HG03135 (cell line): ENCODE measurements around the gene TPPP2.
A peak's percentile ranks its signal among the peaks of the same experiment; 100 is the strongest.
"Not testable (repeated sequence)": the region's sequence is repeated elsewhere in the genome, so short reads cannot be mapped to it uniquely, and the experiment has no call there.

Experiments
- ATAC-seq: cut with Tn5 transposase; IDR thresholded peaks from one replicate; pipeline ENCODE4 v1.9.1; 2021; ENCODE audit warnings: mild to moderate bottlenecking, moderate library complexity; ENCODE audit not compliant: unreplicated experiment

The TPPP2 gene

DNA sequence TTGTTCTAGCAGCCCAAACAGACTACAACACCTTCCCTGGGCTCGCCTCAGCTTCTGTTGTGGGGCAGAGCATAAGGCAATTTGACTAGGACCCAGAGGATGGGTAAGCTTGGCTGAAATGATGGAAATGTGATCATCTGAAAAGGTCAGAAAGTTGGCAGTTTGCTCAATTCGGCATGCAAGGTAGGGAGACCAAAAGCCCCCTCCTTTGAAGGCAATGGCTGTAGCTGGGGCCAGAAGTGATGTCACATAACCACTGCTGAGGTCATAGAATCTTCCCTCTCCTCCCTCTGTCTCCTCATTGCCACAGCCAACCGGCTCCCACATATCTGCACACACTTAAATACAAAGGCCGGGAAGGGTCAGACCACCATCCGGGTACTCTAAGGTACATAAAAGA is at the start of gene TPPP2:
TPPP2 (plus strand) TSS at position 301 of the 400 bp plus-strand sequence. CDS start 365 bp downstream, outside the sequence.
- ATAC-seq, result no peak

DNA sequence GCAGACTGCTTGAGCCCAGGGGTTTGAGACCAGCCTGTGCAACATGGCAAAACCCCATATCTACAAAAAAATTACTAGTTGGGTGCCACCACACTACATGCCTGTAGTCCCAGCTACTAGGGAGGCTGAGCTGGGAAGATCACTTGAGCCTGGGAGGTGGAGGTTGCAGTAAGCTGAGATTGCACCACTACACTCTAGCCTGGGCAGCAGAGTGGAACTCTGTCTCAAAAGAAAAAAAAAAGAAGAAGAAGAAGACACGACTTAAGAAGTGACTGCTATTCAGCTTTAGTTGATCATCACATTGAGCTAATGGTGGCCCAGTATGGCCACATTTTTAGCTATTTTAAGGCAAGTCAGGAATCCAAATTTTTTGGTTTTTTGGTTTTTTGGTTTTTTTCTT is 49.1 kb upstream of the TPPP2 start:
- ATAC-seq, result no peak

DNA sequence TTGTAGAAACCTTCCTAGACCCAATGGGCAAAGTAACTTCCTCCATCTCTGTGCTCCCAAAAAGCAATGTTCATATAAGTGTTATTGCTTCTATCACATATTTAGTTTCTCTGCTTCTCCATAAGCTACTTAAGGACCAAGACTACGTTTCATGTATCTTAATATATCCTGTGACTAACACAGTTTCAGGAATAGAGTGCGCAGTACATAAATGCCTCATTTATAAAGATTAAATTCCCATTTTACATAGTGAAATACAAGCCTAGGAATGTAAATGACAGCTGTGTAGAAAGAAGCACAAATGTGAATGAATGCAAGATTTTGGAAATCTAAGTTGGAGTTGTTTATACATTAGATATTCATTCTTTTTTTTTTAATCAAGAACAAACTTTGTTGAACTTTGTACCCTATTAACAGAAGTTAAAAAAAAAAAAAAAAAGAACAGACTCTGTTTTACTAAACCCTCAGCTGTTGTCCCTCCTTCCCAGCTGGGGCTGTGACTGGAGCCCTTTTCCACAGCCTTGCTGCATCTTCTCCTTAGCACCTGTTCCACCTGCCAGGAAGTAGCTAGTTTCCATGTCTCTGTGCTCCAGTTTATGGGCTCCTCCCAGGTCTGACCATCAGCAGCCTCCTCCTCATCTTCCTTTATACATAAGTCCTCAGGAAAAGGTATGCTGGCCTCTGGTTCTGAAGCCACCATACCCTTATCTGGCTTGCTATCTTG is 47.2 kb upstream of the TPPP2 start:
- ATAC-seq, result no peak

DNA sequence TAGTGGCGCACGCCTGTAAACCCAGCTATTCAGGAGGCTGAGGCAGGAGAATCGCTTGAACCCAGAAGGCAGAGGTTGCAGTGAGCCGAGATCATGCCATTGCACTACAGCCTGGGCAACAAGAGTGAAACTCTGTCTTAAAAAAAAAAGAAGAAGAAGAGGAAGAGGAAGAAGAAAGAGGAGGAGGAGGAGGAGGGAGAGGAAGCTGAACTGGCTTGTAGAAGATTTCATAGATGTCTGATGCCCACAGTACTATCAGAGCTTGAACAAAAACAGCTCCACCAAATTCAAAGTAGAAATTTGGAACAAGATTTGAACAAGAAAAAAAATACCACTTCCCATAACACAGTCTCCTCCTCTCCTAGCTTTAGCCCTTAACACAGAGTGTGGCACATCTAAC is 44.4 kb upstream of the TPPP2 start:
- not testable (repeated sequence) for ATAC-seq

DNA sequence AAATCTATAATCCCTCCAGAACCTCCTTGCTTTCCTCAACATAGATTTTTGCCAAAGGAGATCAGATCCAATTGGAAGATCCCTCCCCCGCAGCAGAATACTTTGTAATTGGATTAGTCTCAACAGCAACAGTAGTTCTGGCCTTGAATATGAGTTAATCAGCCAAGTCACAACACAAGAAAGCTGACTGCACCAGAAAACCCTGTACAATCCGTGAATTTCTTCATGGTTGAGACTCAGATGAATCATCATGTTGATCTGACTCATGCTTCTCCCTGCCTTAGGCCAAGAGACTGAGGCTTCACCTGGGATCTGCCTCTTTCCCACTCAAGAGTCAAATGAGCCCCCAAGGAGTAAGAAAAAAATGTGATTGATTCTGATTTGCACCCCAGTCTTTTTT is 43.2 kb upstream of the TPPP2 start:
- ATAC-seq, result no peak

DNA sequence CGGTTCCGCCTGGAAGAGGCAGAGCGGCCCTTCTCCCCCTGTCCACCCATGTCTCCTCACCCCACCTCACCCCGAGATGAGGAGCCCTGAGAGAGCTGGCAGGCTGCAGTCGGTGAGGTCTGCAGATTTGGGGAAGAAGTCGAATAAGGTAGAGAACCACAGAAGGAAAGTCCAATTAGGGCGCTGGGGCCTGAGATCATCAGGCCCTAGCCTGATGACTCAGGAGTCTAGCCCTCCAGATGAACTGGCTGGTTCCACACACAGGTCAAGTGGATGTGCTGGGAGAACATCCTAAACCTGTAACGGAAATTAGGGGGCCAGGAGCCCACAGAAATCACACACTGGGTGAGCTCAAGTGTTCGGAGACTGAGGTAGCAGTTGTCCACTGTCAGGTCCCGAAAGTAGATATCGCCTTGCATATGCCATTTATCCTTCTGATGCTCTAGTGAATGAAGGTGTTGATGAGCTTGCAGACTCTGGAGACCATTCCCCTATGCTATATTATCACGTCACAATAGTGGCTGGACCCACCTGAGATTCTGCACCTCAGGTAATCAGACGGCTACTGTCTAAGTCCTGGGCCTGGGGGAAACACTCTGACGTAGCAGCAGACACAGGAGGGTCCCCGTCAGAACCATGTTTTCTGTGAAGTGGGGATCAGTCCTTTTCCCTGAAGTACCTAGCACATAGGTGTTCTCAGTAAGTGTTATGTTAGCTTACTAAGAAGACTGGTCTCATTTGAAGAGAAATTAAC is 41.1 kb upstream of the TPPP2 start:
- ATAC-seq, result no peak

DNA sequence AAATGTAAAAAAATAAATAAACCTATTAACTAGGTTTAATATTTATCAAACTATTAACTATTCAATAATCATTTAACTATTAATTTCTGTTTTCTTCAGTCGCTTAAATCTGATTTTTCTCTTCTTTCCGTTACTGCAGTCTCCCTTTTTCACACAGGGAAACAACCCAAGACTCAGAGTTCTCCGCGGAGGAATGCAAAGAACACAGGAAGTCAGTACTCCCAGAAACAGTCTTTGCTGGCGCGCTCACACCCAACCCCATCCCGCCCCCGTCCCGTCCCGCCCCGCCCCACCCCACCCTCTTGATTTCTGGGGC is 40.6 kb upstream of the TPPP2 start:
- ATAC-seq, result no peak

DNA sequence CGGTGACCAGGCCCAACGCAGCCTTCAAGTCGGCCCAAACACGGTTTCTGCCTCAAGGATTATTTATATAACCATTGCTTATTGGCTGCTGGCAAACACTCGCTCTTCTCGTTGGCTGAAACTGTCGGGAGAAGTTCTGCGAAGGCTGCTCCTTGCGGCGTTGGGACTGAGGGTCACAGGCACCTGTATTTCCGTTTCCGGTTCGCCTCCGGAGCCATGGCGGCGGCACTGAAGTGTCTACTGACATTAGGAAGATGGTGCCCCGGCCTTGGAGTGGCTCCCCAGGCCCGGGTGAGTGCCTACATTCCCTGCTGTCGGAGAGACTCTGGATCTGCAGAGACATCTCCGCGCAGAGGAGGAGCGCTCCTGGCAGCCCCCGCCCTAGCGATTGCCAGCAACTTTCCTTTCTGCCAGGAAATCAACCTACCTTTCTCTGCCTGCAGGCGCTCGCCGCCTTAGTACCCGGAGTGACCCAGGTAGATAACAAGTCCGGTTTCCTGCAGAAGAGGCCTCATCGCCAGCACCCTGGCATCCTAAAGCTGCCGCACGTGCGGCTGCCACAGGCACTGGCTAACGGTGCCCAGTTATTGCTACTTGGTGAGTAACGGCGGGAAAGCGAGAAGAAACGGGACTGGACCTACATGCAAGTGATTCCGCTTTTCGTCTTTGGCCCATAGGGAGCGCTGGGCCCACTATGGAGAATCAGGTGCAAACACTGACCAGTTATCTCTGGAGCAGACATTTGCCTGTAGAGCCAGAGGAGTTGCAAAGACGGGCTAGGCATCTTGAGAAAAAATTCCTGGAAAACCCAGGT is 40.0 kb upstream of the TPPP2 start, which contains the start of gene METTL17:
METTL17 (plus strand) TSS at position 194 of the 814 bp plus-strand sequence; CDS start at position 217, 23 bp downstream.
- peak; percentile 97 for ATAC-seq

DNA sequence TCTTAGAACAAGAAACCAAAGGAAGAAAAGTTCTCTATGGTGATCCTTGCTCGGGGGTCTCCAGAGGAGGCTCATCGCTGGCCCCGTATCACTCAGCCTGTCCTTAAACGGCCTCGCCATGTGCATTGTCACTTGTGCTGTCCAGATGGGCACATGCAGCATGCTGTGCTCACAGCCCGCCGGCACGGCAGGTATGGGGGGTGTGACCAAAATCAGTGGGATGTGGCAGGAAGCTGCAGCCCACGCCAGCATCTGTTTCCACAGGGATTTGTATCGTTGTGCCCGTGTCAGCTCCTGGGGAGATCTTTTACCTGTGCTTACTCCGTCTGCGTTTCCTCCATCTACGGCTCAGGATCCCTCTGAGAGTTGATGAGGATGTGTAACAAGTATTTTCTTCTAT is 33.5 kb upstream of the TPPP2 start:
- no peak for ATAC-seq

DNA sequence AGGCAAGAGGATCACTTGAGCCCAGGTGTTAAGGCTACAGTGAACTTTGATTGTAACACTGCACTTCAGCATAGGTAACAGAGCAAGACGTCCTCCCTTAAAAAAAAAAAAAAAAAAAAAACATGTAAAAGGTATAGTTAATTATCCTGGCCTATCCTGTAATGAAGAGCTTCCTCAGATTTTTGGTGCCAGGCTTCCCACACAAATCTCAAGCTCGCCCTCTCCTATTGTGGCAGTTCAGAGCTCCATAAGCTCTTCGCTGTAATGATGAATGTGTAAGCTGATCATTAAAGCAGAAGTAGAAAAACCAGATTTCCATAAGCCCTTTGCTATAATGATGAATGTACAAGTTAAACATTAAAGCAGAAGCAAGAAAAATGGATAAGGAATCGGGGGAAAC is 32.9 kb upstream of the TPPP2 start:
- ATAC-seq, result no peak

DNA sequence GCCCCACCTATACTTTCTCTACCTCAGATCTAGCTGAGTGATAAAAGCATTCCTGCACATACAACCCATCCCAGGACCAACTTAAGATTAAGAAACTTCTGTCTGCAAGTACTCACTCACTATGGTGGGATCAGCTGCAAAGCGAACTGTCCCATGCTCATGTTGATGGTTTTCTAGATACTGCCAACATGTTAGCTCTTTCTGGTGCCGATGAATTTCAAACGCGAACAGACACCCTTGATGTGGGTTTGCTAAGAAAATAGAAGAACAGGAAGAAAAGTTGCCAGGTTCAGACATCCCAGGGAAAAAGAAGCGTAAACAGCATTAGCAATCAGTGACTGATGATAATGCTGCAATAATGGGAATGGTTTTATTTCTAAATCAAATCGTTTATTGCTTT is 32.5 kb upstream of the TPPP2 start:
- ATAC-seq, result no peak

DNA sequence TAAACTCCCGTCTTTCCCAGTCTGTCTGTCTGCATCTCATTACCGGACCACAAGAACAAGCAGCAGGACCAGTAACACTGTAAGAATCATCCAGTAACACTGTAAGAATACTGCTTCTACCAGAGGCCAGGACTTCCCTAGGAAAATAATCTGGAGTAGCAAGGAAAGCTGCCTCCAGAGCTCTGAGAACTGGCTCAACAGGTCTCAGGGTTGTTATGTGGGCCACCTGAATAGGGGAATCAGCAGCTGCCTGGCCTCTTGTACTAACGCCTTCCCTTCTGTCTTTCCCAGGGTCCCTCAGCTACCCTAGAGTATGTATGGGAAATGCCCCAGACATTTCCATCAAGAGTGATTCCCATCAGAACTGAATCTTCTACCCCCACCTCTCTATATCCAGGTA is 31.9 kb upstream of the TPPP2 start:
- no peak for ATAC-seq

DNA sequence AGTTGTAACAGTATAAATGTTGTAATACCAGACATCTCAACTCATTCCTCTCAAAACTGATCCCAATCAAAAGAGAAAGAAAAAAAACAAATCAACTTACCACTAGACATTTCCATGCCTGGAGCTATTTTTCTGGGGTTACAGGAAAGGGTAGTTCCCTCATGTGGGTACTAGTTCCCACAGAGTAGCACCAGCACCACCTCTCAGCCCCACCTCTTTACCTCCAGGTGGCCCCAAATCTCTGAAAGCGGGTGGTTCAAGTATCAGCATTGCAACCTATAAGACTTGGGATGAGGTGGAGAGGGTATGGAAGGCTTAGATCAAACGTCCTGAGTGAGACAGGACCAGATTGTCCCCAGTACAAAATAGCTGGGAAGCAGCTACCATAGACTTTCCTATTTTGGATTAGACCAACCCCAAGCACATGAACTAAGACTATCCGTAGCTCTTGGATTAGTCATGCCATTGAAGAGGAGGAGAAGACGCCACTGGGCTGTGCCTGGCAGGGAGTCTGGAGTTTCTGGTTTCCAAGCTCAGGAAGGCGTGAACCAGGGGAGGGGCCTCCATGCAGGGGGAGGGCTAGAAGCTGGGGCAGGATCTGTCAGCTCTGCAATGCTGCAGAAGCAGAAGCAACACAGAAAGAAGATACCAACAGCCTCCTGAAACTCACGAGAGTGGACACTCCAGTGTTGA is 31.2 kb upstream of the TPPP2 start, which contains the start of gene SLC39A2:
SLC39A2 (plus strand) TSS at position 620 of the 693 bp plus-strand sequence. CDS start 154 bp downstream, outside the sequence.
- no peak for ATAC-seq

DNA sequence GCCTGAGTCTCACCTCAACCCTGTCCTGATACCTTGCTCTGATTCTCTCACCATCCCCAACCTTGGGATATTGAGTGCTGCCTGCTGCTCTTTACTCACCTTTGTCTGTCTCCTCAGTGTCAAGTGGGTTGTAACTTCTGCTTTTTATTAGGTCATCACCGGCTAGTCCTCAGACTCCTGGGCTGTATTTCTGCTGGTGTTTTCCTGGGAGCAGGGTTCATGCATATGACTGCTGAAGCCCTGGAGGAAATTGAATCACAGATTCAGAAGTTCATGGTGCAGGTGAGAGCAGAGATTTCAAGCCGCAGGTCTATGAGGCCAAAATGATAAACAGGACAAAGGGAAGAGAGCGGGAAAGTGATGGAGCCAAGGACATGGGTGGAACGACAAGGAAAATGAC is 30.4 kb upstream of the TPPP2 start:
- no peak for ATAC-seq

DNA sequence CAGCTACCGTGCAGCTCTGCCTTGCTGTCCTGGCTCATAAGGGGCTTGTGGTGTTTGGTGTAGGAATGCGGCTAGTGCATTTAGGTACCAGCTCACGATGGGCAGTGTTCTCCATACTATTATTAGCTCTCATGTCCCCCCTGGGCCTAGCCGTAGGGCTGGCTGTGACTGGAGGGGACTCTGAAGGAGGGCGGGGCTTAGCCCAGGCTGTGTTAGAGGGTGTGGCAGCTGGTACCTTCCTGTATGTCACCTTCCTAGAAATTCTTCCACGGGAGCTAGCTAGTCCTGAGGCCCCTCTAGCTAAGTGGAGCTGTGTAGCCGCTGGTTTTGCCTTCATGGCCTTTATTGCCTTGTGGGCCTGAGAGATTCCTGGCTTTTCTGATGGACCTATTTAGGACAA is 28.8 kb upstream of the TPPP2 start:
- no peak for ATAC-seq

DNA sequence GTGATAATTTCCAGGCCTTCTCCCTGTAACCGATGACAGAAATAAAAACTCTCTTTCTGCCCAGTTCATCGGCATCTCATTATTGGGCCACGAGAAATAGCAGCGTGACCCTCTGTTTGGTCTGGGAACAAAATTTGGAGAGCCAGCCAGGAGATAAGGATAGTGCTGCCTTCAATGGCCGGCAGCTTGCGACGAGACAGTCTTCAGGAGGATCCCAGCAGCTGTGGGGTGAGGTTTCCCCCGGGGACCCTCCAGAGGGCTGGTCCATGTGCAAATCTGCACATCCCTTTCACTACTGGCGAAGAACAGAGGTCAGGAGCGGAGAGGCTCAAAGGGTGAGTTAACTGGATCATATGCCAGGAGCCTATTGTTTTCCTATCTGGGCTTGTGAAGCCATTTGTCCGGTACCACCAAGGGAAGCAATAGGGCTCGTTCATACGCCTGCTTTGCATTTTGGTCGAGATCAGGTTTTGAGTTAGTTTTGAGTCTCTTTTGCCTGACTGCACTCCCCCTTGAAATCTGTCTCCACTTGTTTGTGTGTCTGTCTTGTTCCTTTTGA is 26.1 kb upstream of the TPPP2 start:
- ATAC-seq, result no peak

DNA sequence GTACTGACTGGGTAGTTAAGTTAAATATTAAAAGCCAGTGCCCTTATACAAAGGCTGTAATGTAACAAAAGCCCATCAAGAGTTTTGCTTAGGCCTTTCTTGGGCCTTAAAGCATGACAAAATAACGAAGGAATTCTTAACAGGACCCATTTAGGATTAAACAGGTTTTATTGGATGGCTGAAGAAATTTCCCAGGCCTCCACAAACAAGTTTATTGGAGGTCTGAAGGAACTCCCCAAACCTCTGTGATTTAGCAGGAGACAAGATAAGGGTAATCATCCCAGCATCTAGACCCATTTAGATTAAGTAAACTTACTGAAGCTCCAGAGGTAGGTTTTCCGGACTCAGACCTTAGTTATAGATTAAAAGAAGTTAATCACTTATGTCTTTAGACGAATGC is 20.3 kb upstream of the TPPP2 start:
- not testable (repeated sequence) for ATAC-seq

DNA sequence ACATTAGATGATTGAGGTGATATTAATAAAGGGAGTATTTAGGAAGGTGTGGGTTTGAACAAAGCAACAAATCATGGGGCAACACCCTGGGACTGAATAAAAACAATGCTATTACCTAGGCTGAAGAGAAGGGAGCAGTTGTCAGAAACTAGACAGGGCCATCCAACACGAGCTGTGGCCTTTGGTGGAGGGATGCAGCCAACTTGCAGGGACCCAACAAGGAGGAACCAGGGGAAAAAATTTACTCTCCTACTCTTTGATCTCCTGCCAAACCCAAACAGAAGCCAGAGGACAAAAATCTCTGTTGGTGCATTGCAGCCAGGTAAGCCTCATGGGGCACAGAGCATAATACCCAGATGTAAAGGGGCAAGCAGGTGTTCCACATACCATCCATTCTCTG is 18.9 kb upstream of the TPPP2 start:
- no peak for ATAC-seq

DNA sequence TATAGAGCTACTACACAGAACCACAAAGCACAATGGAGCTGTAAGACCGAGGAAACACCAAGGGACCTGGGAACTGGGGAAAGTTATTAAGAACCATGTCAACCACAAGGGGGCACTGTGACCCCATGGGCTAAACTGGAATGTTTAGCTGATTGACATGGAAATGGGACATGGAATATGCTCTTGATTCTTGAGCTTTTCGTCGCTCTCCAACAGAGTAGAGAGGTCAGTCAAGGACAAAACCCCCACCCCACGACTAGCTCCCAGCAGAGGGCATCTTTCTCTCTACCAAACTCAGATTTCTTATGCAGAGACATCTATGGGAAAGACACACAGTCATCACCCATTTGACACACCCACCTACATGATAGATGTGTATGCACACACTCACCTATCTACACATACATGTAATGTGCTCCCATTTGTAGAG is 15.2 kb upstream of the TPPP2 start:
- no peak for ATAC-seq

DNA sequence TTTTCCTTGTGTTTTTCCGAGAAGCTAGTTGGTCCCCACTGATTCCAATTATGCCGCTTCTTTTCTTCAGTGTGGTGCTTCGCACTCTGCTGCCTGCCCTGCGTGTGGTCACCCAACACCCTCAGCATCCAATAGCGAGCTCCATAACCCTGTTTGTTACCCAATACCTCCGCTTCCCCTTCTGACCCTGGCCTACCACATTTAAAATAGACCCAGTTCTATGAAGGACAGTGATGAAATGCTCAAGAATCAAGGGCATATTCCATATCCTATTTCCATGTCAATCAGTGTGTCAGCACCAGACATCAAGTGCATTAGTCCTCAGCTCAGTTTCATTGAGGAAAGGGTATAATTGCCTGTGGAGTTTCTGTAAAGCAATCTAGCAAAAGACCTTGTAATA is 14.7 kb upstream of the TPPP2 start:
- ATAC-seq, result no peak
